C4-2B (cell line): ENCODE results near the gene NUDT22.

Experiments
- ZFX ChIP-seq: fragments of 450-650 bp; IDR thresholded peaks from 2 replicates; pipeline ENCODE4 v1.6.1; 2017
- TF ChIP-seq, protein P1 (sequence below): fragments of 450-650 bp; conservative IDR thresholded peaks from 2 replicates; pipeline ENCODE4 v1.5.1; 2017; ENCODE audit warnings: mild to moderate bottlenecking

DNA sequence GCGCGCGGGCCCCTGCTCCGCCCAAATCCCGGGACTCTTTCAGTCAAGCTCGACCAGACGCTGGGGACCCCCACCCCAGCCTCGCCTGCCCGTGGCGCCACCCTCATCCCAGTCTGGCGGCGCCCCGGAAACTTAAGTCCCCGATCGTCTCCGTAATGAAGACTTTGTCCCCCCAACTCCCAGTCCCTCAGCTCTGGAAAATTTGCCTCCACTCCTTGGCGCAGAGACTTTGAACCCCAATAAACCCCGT lies 25.6 kb downstream of the NUDT22 start:
- TF ChIP-seq, protein P1, sequence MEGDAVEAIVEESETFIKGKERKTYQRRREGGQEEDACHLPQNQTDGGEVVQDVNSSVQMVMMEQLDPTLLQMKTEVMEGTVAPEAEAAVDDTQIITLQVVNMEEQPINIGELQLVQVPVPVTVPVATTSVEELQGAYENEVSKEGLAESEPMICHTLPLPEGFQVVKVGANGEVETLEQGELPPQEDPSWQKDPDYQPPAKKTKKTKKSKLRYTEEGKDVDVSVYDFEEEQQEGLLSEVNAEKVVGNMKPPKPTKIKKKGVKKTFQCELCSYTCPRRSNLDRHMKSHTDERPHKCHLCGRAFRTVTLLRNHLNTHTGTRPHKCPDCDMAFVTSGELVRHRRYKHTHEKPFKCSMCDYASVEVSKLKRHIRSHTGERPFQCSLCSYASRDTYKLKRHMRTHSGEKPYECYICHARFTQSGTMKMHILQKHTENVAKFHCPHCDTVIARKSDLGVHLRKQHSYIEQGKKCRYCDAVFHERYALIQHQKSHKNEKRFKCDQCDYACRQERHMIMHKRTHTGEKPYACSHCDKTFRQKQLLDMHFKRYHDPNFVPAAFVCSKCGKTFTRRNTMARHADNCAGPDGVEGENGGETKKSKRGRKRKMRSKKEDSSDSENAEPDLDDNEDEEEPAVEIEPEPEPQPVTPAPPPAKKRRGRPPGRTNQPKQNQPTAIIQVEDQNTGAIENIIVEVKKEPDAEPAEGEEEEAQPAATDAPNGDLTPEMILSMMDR, result no peak
- no peak for TF ChIP-seq ZFX
